Stimulated activated naive CD8-positive, alpha-beta T cell treated with anti-CD3 and anti-CD28 coated beads, Interleukin-15, Interleukin-2, amounts not matched to agents 100 U/mL and 50 U/mL, for 24 hours (primary cell): ENCODE data around the gene PLXND1.
"Not testable (repeated sequence)": the region's sequence is repeated elsewhere in the genome, so short reads cannot be mapped to it uniquely, and the experiment has no call there.

Source experiments
- ATAC-seq: fragments of 150-1000 bp; cut with Tn5 transposase; one replicate; pipeline ENCODE4 v1.10.0; 2021
- DNase-seq: peaks from one replicate; pipeline ENCODE4 v3.0.0; 2021

Gene PLXND1

GRCh38 chr3:129529436-129530210, 76.9 kb downstream of the PLXND1 start:
- no peak for ATAC-seq
- no peak for DNase-seq

- ATAC-seq = no peak
Measured at GRCh38 chr3:129528589-129529100, 77.8 kb downstream of the PLXND1 start, which contains the start of gene RHO. Gene RHO, plus strand, starts transcription at chr3:129528639. Its CDS starts 95 bp downstream, at chr3:129528734.

GRCh38 chr3:129527262-129527661, 79.2 kb downstream of the PLXND1 start:
- no peak for ATAC-seq
- DNase-seq = no peak

More at GRCh38 chr3:129528589-129529100, 77.8 kb downstream of the PLXND1 start, which contains the start of gene RHO:
- no peak for DNase-seq

GRCh38 chr3:129526121-129526900, 80.2 kb downstream of the PLXND1 start:
- DNase-seq = no peak
- ATAC-seq = no peak

- ATAC-seq = peak; percentile 84
- DNase-seq = peak; percentile 27
Measured at GRCh38 chr3:129525341-129525968, 81.0 kb downstream of the PLXND1 start.

GRCh38 chr3:129524081-129524480, 82.4 kb downstream of the PLXND1 start:
- DNase-seq = no peak
- ATAC-seq = no peak

GRCh38 chr3:129522953-129523352, 83.5 kb downstream of the PLXND1 start:
- ATAC-seq (no peak), DNase-seq (no peak)

- DNase-seq (no peak), ATAC-seq (no peak)
Measured at GRCh38 chr3:129521611-129522010, 84.9 kb downstream of the PLXND1 start.

GRCh38 chr3:129520960-129521359, 85.5 kb downstream of the PLXND1 start:
- DNase-seq = no peak
- no peak for ATAC-seq

GRCh38 chr3:129519896-129520715, 86.4 kb downstream of the PLXND1 start:
- ATAC-seq (no peak), DNase-seq (no peak)

GRCh38 chr3:129519449-129519848, 87.0 kb downstream of the PLXND1 start:
- no peak for ATAC-seq
- DNase-seq = no peak

GRCh38 chr3:129518581-129518980, 87.9 kb downstream of the PLXND1 start:
- DNase-seq (no peak), ATAC-seq (no peak)

GRCh38 chr3:129518038-129518561, 88.4 kb downstream of the PLXND1 start:
- ATAC-seq = no peak
- no peak for DNase-seq

- no peak for DNase-seq
- ATAC-seq = no peak
Measured at GRCh38 chr3:129517516-129517915, 89.0 kb downstream of the PLXND1 start.

- ATAC-seq, DNase-seq: not testable (repeated sequence)
Measured at GRCh38 chr3:129515821-129516432, 90.5 kb downstream of the PLXND1 start.

GRCh38 chr3:129515108-129515820, 91.2 kb downstream of the PLXND1 start:
- DNase-seq, ATAC-seq: not testable (repeated sequence)

GRCh38 chr3:129514563-129514962, 91.9 kb downstream of the PLXND1 start:
- no peak for ATAC-seq
- no peak for DNase-seq

- DNase-seq (no peak), ATAC-seq (no peak)
Measured at GRCh38 chr3:129514110-129514509, 92.4 kb downstream of the PLXND1 start.

GRCh38 chr3:129513705-129514104, 92.8 kb downstream of the PLXND1 start:
- ATAC-seq (no peak), DNase-seq (no peak)

GRCh38 chr3:129512595-129512994, 93.9 kb downstream of the PLXND1 start:
- no peak for ATAC-seq
- no peak for DNase-seq
